ENCODE measurements around the gene NKD1. TPM values are rescaled to one million over a fixed set of nuclear protein-coding genes. Genes with fewer than 3 reads are reported as not detected.

Gene NKD1
- total and polyA plus RNA-seq, 8 donors = 12.5 to 46.9 (median 37.9) TPM

- no peak overlapping the region for H3K27ac ChIP-seq
- H3K4me3 ChIP-seq = no peak overlapping the region
- no peaks in the 10 kb centered on the region for H3K4me1 ChIP-seq
- no peaks in the 10 kb centered on the region for H3K36me3 ChIP-seq
- no peaks in the 10 kb centered on the region for H3K27me3 ChIP-seq
- no peaks in the 10 kb centered on the region for H3K9me3 ChIP-seq
- ATAC-seq (no peak), DNase-seq (no peak)
- intact Hi-C loops (cut with DNase I) = no loop called here
- TF ChIP-seq, protein P1, sequence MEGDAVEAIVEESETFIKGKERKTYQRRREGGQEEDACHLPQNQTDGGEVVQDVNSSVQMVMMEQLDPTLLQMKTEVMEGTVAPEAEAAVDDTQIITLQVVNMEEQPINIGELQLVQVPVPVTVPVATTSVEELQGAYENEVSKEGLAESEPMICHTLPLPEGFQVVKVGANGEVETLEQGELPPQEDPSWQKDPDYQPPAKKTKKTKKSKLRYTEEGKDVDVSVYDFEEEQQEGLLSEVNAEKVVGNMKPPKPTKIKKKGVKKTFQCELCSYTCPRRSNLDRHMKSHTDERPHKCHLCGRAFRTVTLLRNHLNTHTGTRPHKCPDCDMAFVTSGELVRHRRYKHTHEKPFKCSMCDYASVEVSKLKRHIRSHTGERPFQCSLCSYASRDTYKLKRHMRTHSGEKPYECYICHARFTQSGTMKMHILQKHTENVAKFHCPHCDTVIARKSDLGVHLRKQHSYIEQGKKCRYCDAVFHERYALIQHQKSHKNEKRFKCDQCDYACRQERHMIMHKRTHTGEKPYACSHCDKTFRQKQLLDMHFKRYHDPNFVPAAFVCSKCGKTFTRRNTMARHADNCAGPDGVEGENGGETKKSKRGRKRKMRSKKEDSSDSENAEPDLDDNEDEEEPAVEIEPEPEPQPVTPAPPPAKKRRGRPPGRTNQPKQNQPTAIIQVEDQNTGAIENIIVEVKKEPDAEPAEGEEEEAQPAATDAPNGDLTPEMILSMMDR (IDR thresholded peaks at IDR 0.05) = no peak
Measured at GRCh38 chr16:50653633-50654519, 105.7 kb downstream of the NKD1 start.

DNA sequence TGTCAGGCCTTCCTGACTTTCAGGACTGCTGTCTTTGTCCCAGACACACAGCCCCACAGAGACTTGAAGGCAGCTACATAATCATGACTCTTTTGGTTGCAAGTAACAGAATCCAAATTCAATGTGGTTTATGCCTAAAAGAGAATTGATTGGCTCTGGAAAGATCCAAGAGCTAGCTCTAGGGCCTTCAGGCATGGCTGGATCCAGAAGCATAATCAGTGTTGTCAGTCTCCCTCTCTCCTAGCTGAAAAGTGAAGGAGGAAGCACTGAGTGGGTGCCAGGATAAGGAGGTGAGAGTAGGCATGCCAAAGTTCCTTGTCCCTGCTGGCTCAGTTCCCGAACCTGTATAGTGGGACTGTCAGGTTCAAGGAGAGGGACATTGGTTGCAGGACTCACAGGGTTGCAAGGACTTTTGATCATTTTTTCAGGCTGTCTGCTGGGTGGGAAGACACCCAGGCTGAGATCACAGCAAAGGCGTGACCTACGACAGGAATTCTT is 107.4 kb downstream of the NKD1 start:
- Histone ChIP-seq H3K36me3 (no peaks in the 10 kb centered on the region), H3K9me3 (no peaks in the 10 kb centered on the region), H3K4me1 (no peaks in the 10 kb centered on the region), H3K4me3 (no peak overlapping the region), H3K27me3 (no peaks in the 10 kb centered on the region), H3K27ac (no peak overlapping the region)
- no peak for ATAC-seq
- TF ChIP-seq, protein P1 (IDR thresholded peaks at IDR 0.05) = no peak
- intact Hi-C loops (cut with DNase I) = no loop called here
- DNase-seq = no peak

DNA sequence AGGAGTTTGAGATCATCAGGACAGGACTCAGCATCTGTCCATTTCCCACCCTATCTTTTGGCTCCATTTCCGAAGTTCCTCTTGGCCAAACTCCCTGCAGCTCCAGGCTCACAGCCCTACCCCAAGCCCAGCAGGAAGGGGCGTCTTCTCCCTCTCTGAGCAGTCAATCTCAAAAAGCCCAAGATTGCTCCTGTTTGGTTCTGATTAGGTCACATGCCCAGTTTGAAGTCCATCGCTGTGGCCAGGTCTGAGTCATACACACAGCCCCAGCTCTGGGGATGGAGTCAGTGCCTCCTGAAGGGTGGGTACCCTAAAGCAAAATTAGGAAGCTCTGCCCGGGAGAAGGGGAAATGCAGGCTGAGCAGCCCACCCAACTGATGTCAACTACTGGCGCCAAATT is 109.0 kb downstream of the NKD1 start:
- H3K9me3 ChIP-seq = no peaks in the 10 kb centered on the region
- TF ChIP-seq, protein P1 (IDR thresholded peaks at IDR 0.05) = no peak
- H3K27me3 ChIP-seq = no peaks in the 10 kb centered on the region
- H3K27ac ChIP-seq = no peak overlapping the region
- DNase-seq (no peak), ATAC-seq (peak; percentile 30)
- no peaks in the 10 kb centered on the region for H3K36me3 ChIP-seq
- intact Hi-C loops (cut with DNase I) = no loop called here
- H3K4me3 ChIP-seq = no peak overlapping the region
- H3K4me1 ChIP-seq = no peaks in the 10 kb centered on the region

GRCh38 chr16:50659806-50660205 is 111.6 kb downstream of the NKD1 start:
- no peaks in the 10 kb centered on the region for H3K27me3 ChIP-seq
- peaks cover 0 to 6% of the 10 kb centered on the region in 2 donors for H3K4me1 ChIP-seq
- intact Hi-C loops (cut with DNase I) = no loop called here
- no peak overlapping the region for H3K27ac ChIP-seq
- H3K9me3 ChIP-seq = no peaks in the 10 kb centered on the region
- no peaks in the 10 kb centered on the region for H3K36me3 ChIP-seq
- TF ChIP-seq, protein P1 (IDR thresholded peaks at IDR 0.05) = no peak
- H3K4me3 ChIP-seq = no peak overlapping the region
- no peak for ATAC-seq
- no peak for DNase-seq

GRCh38 chr16:50662306-50662940 is 114.2 kb downstream of the NKD1 start:
- peaks cover 0 to 31% of the 10 kb centered on the region in 2 donors for H3K4me1 ChIP-seq
- intact Hi-C loops (cut with DNase I) = no loop called here

More at GRCh38 chr16:50662306-50662940, 114.2 kb downstream of the NKD1 start:
- Histone ChIP-seq H3K4me3 (no peak overlapping the region), H3K36me3 (no peaks in the 10 kb centered on the region), H3K9me3 (no peaks in the 10 kb centered on the region), H3K27ac (no peak overlapping the region), H3K27me3 (no peaks in the 10 kb centered on the region)
- TF ChIP-seq, protein P1 (IDR thresholded peaks at IDR 0.05) = no peak
- ATAC-seq (no peak), DNase-seq (no peak)
